ENCODE data around the gene SRGN. TPM values are rescaled to one million over a fixed set of nuclear protein-coding genes. Genes with fewer than 3 reads are reported as not detected.
A peak's percentile ranks its signal among the peaks of the same experiment; 100 is the strongest.

SRGN gene
- total and polyA plus RNA-seq, 10 of the 15 experiments (the other 5 are each of a cell fraction or from before 2014, with no cell fraction given), result 382 to 2,414 (median 885) TPM

- TF ChIP-seq E2F8 (IDR thresholded peaks at IDR 0.05; ENCODE audit: low read depth, partially characterized antibody) (no peak), MLLT1 (IDR thresholded peaks at IDR 0.05) (0 out of 2 replicates have a peak, but pooled peaks have one; percentile 40), ESRRA (IDR thresholded peaks at IDR 0.05; ENCODE audit: low read length) (no peak), ATF2 (IDR thresholded peaks at IDR 0.05; ENCODE audit: low read length) (peak; percentile 85), JUND (IDR thresholded peaks at IDR 0.05; ENCODE audit: low read depth, low read length) (peak; percentile 52; the same call in 1 of the 2 replicates), MYB (IDR thresholded peaks at IDR 0.05; ENCODE audit: borderline replicate concordance, low read depth, low read length) (no peak), RBBP5 (conservative IDR thresholded peaks at IDR 0.05) (no peak), IKZF1 (conservative IDR thresholded peaks at IDR 0.05) (peak; percentile 99), NFYA (IDR thresholded peaks at IDR 0.05; ENCODE audit: borderline replicate concordance, low read depth, low read length) (no peak)
Measured at GRCh38 chr10:69065406-69066361, 22.2 kb upstream of the SRGN start (continued).

All from GM12878 (cell line).